CD14-positive monocyte (primary cell): ENCODE data around the gene VWF. TPM values are rescaled to one million over a fixed set of nuclear protein-coding genes. Genes with fewer than 3 reads are reported as not detected.

ENCODE experiments used
- DNase-seq, 3 donors: peaks; one replicate each; pipeline ENCODE4 v3.0.0-alpha.2; 2011 to 2022
- H2AFZ ChIP-seq: 2 replicates; pipeline ENCODE4 v1.6.0; 2012; ENCODE audit warnings: mild to moderate bottlenecking, low read depth, low read length, inconsistent platforms; ENCODE audit not compliant: insufficient read depth, poor library complexity, severe bottlenecking
- H3K27ac ChIP-seq, 2 donors: 1 replicate in 1 of 2; 2 replicates in 1 of 2; pipeline ENCODE4 v1.5.1; 2012 to 2013; ENCODE audit warnings: low read length in 2 of 2, control low read depth in 1 of 2, inconsistent platforms in 1 of 2, low read depth in 1 of 2, mild to moderate bottlenecking in 1 of 2
- H3K27me3 ChIP-seq, 2 donors: one replicate each; pipeline versions ENCODE4 v1.6.0 to v1.6.1; 2011 to 2013; ENCODE audit warnings: low read length in 2 of 2; ENCODE audit not compliant: control insufficient read depth in 2 of 2, insufficient read depth in 2 of 2
- H3K36me3 ChIP-seq, 2 donors: replicated peaks in 1 of 2; 1 replicate in 1 of 2; 2 replicates in 1 of 2; pipeline versions ENCODE4 v1.5.1 to v1.6.1; 2012 to 2013; ENCODE audit warnings: low read length in 2 of 2, control low read depth in 1 of 2, inconsistent platforms in 1 of 2, mild to moderate bottlenecking in 1 of 2; ENCODE audit not compliant: insufficient read depth in 2 of 2, control insufficient read depth in 1 of 2
- H3K4me1 ChIP-seq, 2 donors: 1 replicate in 1 of 2; 2 replicates in 1 of 2; pipeline versions ENCODE4 v1.5.1 to v1.6.1; 2012 to 2013; ENCODE audit warnings: low read length in 2 of 2, control low read depth in 1 of 2, inconsistent platforms in 1 of 2, mild to moderate bottlenecking in 1 of 2, moderate library complexity in 1 of 2; ENCODE audit not compliant: insufficient read depth in 2 of 2, control insufficient read depth in 1 of 2
- H3K4me2 ChIP-seq: replicated peaks from 2 replicates; pipeline ENCODE3; 2012; ENCODE audit warnings: low read length, moderate library complexity, mild to moderate bottlenecking; ENCODE audit not compliant: poor library complexity, severe bottlenecking; ENCODE audit errors: extremely low read depth
- H3K4me3 ChIP-seq, 3 experiments: fragments of 200-600 bp in 1 of 3; sonication (generic) in 1 of 3; replicated peaks in 1 of 3; 1 replicate in 2 of 3; 2 replicates in 1 of 3; pipeline ENCODE4 v1.5.1; 2011 to 2013; ENCODE audit warnings: low read length in 3 of 3, mild to moderate bottlenecking in 3 of 3, control low read depth in 2 of 3, low read depth in 2 of 3, inconsistent platforms in 1 of 3, moderate library complexity in 1 of 3
- H3K79me2 ChIP-seq: 2 replicates; pipeline ENCODE4 v1.6.0; 2012; ENCODE audit warnings: mild to moderate bottlenecking, control low read depth, inconsistent platforms, low read length, moderate library complexity; ENCODE audit not compliant: insufficient read depth
- H3K9ac ChIP-seq: 2 replicates; pipeline ENCODE4 v1.6.0; 2017; ENCODE audit warnings: low read length, mild to moderate bottlenecking; ENCODE audit not compliant: insufficient read depth, poor library complexity, severe bottlenecking
- H3K9me3 ChIP-seq, 2 donors: replicated peaks in 1 of 2; 1 replicate in 1 of 2; 2 replicates in 1 of 2; pipeline versions ENCODE4 v1.5.1 to v1.6.1; 2012 to 2013; ENCODE audit warnings: low read length in 2 of 2, control low read depth in 1 of 2; ENCODE audit not compliant: control insufficient read depth in 1 of 2, insufficient read depth in 1 of 2
- H4K20me1 ChIP-seq: 2 replicates; pipeline ENCODE4 v1.6.0; 2012; ENCODE audit warnings: mild to moderate bottlenecking, low read length, control low read depth, moderate library complexity; ENCODE audit not compliant: insufficient read depth
- H3K27ac Mint-ChIP-seq, 7 donors: one replicate each; pipeline ENCODE4 v1.8.0; 2020; ENCODE audit warnings: mild to moderate bottlenecking in 7 of 7, mixed read lengths in 7 of 7, moderate library complexity in 6 of 7, inconsistent platforms in 2 of 7
- H3K27me3 Mint-ChIP-seq, 3 donors: one replicate each; pipeline ENCODE4 v1.8.0; 2021 to 2022; ENCODE audit warnings: low read depth in 3 of 3, mild to moderate bottlenecking in 3 of 3, mixed read lengths in 3 of 3, moderate library complexity in 3 of 3, inconsistent platforms in 1 of 3
- H3K36me3 Mint-ChIP-seq, 2 donors: one replicate each; pipeline ENCODE4 v1.8.0; 2020; ENCODE audit warnings: mixed read lengths in 2 of 2, inconsistent platforms in 1 of 2, mild to moderate bottlenecking in 1 of 2
- H3K4me1 Mint-ChIP-seq: one replicate; pipeline ENCODE4 v1.8.0; 2020; ENCODE audit warnings: mild to moderate bottlenecking, mixed read lengths
- H3K4me3 Mint-ChIP-seq, 2 donors: one replicate each; pipeline ENCODE4 v1.8.0; 2020; ENCODE audit warnings: mild to moderate bottlenecking in 2 of 2, mixed read lengths in 2 of 2, moderate library complexity in 1 of 2
- H3K9me3 Mint-ChIP-seq, 7 donors: one replicate each; pipeline ENCODE4 v1.8.0; 2020 to 2022; ENCODE audit warnings: mixed read lengths in 7 of 7, mild to moderate bottlenecking in 6 of 7, moderate library complexity in 6 of 7, inconsistent platforms in 2 of 7
- WGBS: methylation state at CpG from one replicate; pipeline ENCODE4 v1.1.5; 2013; ENCODE audit warnings: missing lambda C conversion rate; ENCODE audit not compliant: insufficient coverage; 5-methylcytosine and 5-hydroxymethylcytosine counted together
- intact Hi-C, 2 donors: fragments of 100-400 bp; cut with micrococcal nuclease; formaldehyde crosslinking; loops; one replicate each; pipeline versions ENCODE4 v1.15.0 to v1.15.1; 2023
- polyA plus RNA-seq, 3 donors: library from polyadenylated mRNA; depleted of rRNA in 1 of 3; unstranded in 2 of 3; stranded (reverse) in 1 of 3; fragments of 300-500 nt in 2 of 3; fragments of >200 nt in 1 of 3; fragmentation: Illumina TruSeq in 2 of 3; gene quantifications; 1 replicate in 2 of 3; 2 replicates in 1 of 3; pipeline ENCODE4 v1.2.3, GENCODE V29; 2012 to 2021
- TF ChIP-seq, protein P1 (sequence below): fragments of 200-600 bp; IDR thresholded peaks from one replicate; pipeline ENCODE4 v1.8.0; 2022; ENCODE audit warnings: antibody characterized with exemption, mild to moderate bottlenecking

Gene VWF
- polyA plus RNA-seq, 3 donors, result 0.17 to 0.49 (median 0.48) TPM

DNA sequence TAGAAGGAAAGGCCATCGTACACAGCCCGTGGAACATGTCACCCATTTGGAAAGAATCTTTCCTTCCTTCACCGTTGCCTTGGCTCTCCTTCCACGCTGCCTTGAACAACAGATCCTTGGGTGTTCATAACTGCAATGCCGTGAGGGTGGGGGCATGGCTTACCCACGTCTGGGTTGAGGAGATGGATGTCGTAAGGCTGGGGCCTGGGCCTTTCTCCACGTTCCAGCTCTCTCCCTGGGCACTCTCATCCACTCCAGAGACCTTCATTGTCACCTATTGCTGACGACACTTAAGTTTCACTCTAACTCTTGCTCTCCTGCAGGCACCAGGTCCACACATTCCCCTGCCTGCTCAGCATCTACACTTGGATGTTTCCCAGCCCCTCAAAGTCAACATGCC is 198.8 kb downstream of the VWF start:
- DNase-seq, result no peak
- no peaks in the 10 kb centered on the region for H3K4me1 Mint-ChIP-seq
- Histone ChIP-seq H3K9ac (no peak overlapping the region), H3K27ac (no peak overlapping the region), H2AFZ (no peak overlapping the region), H3K4me2 (no peak overlapping the region), H3K36me3 (no peaks in the 10 kb centered on the region), H3K27me3 (no peaks in the 10 kb centered on the region), H3K4me3 (no peak overlapping the region), H3K4me1 (no peaks in the 10 kb centered on the region), H4K20me1 (no peaks in the 10 kb centered on the region), H3K9me3 (no peaks in the 10 kb centered on the region), H3K79me2 (no peaks in the 10 kb centered on the region)
- H3K27ac Mint-ChIP-seq, result no peak overlapping the region
- intact Hi-C loops, result no loop called here
- TF ChIP-seq, protein P1, sequence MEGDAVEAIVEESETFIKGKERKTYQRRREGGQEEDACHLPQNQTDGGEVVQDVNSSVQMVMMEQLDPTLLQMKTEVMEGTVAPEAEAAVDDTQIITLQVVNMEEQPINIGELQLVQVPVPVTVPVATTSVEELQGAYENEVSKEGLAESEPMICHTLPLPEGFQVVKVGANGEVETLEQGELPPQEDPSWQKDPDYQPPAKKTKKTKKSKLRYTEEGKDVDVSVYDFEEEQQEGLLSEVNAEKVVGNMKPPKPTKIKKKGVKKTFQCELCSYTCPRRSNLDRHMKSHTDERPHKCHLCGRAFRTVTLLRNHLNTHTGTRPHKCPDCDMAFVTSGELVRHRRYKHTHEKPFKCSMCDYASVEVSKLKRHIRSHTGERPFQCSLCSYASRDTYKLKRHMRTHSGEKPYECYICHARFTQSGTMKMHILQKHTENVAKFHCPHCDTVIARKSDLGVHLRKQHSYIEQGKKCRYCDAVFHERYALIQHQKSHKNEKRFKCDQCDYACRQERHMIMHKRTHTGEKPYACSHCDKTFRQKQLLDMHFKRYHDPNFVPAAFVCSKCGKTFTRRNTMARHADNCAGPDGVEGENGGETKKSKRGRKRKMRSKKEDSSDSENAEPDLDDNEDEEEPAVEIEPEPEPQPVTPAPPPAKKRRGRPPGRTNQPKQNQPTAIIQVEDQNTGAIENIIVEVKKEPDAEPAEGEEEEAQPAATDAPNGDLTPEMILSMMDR, result no peak
- H3K36me3 Mint-ChIP-seq, result no peaks in the 10 kb centered on the region
- WGBS, result 90% methylated on average over 6 of the region's 9 CpGs
- peaks cover 3 to 11% (median 7%) of the 10 kb centered on the region in 3 donors for H3K27me3 Mint-ChIP-seq
- H3K4me3 Mint-ChIP-seq, result no peak overlapping the region
- peaks cover 0 to 2% (median 0%) of the 10 kb centered on the region in 7 donors for H3K9me3 Mint-ChIP-seq

DNA sequence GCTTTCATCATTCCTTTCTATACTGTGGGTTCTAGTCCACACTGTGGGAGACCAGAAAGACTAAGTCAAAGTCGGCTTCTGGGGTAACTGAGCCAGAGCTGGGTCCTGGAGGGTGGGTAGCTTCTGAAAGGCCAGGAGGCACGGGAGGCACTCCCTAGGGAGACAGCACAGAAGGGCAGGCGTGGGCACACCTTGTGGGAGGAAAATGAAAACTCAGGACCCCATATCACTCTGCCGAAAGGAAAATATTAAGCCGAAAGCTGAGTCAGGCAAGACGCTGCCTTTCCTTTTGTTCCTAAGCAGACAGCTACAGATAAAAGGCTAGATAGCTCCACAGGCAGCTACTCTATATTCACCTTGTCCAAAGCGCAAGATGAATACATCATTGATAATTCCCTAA is 200.1 kb downstream of the VWF start:
- WGBS, result 100% methylated on average over 4 of the region's 7 CpGs
- H3K36me3 Mint-ChIP-seq, result no peaks in the 10 kb centered on the region
- intact Hi-C loops, result no loop called here
- Histone ChIP-seq H3K4me2 (no peak overlapping the region), H2AFZ (no peak overlapping the region), H3K4me1 (no peaks in the 10 kb centered on the region), H3K4me3 (no peak overlapping the region), H3K9me3 (no peaks in the 10 kb centered on the region), H3K27ac (no peak overlapping the region), H3K27me3 (no peaks in the 10 kb centered on the region), H3K79me2 (no peaks in the 10 kb centered on the region), H3K9ac (no peak overlapping the region), H4K20me1 (no peaks in the 10 kb centered on the region), H3K36me3 (no peaks in the 10 kb centered on the region)
- TF ChIP-seq, protein P1, result no peak
- H3K4me3 Mint-ChIP-seq, result no peak overlapping the region
- no peaks in the 10 kb centered on the region for H3K4me1 Mint-ChIP-seq
- H3K27me3 Mint-ChIP-seq, result peaks cover 1 to 11% (median 7%) of the 10 kb centered on the region in 3 donors
- H3K27ac Mint-ChIP-seq, result peak overlapping the region in 1 of 7 donors; percentile 17
- no peak for DNase-seq
- H3K9me3 Mint-ChIP-seq, result no peaks in the 10 kb centered on the region
